Duodenal mucosa (tissue), 2 donors: ENCODE results near the gene MYOCD.
"Not testable (repeated sequence)": the region's sequence is repeated elsewhere in the genome, so short reads cannot be mapped to it uniquely, and the experiment has no call there.

ENCODE experiments used
- H3K27ac ChIP-seq: one replicate; pipeline ENCODE4 v1.7.0; 2013; ENCODE audit warnings: low read depth, low read length
- H3K27me3 ChIP-seq, 2 donors: one replicate each; pipeline ENCODE4 v1.7.0; 2013; ENCODE audit warnings: low read length in 2 of 2, control low read depth in 1 of 2; ENCODE audit not compliant: insufficient read depth in 2 of 2, control insufficient read depth in 1 of 2
- H3K36me3 ChIP-seq, 2 donors: one replicate each; pipeline ENCODE4 v1.7.0; 2013; ENCODE audit warnings: low read length in 2 of 2, control low read depth in 1 of 2; ENCODE audit not compliant: insufficient read depth in 2 of 2, control insufficient read depth in 1 of 2
- H3K4me1 ChIP-seq, 2 donors: one replicate each; pipeline ENCODE4 v1.7.0; 2013; ENCODE audit warnings: low read length in 2 of 2, control low read depth in 1 of 2; ENCODE audit not compliant: insufficient read depth in 2 of 2, control insufficient read depth in 1 of 2
- H3K4me3 ChIP-seq, 2 donors: one replicate each; pipeline ENCODE4 v1.7.0; 2013; ENCODE audit warnings: low read length in 2 of 2, low read depth in 1 of 2
- H3K9ac ChIP-seq, 2 donors: one replicate each; pipeline ENCODE4 v1.7.0; 2013; ENCODE audit warnings: low read length in 2 of 2, low read depth in 1 of 2
- H3K9me3 ChIP-seq, 2 donors: one replicate each; pipeline ENCODE4 v1.7.0; 2013; ENCODE audit warnings: low read length in 2 of 2, control low read depth in 1 of 2; ENCODE audit not compliant: control insufficient read depth in 1 of 2

Gene MYOCD

GRCh38 chr17:12627177-12627629, 38.5 kb upstream of the MYOCD start:
- H3K4me3 ChIP-seq, result no peak overlapping the region
- no peak overlapping the region for H3K27ac ChIP-seq
- no peaks in the 10 kb centered on the region for H3K27me3 ChIP-seq
- no peaks in the 10 kb centered on the region for H3K36me3 ChIP-seq
- H3K4me1 ChIP-seq, result no peaks in the 10 kb centered on the region
- no peak overlapping the region for H3K9ac ChIP-seq
- no peaks in the 10 kb centered on the region for H3K9me3 ChIP-seq

DNA sequence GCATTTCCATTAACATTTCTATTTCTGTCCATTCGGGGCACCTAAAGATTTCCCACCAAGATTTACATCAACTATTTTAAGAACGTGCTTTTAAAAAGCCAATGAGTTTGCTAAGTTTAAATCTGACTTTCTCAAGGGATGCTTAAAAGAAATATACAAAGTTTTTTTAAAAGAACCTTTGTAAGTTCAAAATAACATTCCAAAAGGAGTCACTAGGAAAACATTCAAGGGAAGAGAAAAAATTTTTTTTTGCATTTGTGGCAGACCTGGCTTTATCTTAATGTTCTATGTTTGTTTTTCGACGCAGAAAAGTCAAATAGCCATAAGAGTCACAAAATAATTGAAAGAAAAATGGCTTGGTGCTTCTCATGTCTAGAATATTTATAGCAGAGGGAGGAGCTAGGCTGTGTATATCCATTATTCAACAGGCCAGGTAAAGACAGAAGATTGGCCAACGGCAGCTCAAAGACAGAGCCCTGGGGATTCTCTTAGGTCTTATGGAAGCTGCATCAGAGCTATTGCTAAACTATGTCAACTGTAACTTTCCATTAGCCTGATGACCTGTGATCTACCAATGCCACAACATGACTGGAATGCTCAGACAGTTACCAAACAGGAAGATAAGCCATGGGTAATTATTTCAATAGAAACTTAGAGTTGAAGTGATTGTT, 37.8 kb upstream of the MYOCD start:
- Histone ChIP-seq H3K4me1 (no peaks in the 10 kb centered on the region), H3K4me3 (no peak overlapping the region), H3K9ac (no peak overlapping the region), H3K9me3 (no peaks in the 10 kb centered on the region), H3K27me3 (no peaks in the 10 kb centered on the region), H3K27ac (no peak overlapping the region), H3K36me3 (no peaks in the 10 kb centered on the region)

GRCh38 chr17:12631076-12631475, 34.6 kb upstream of the MYOCD start:
- H3K27ac ChIP-seq, result no peak overlapping the region

GRCh38 chr17:12632785-12633184, 32.9 kb upstream of the MYOCD start:
- Histone ChIP-seq H3K4me1 (no peaks in the 10 kb centered on the region), H3K9me3 (no peaks in the 10 kb centered on the region), H3K27ac (no peak overlapping the region), H3K36me3 (no peaks in the 10 kb centered on the region), H3K9ac (no peak overlapping the region), H3K4me3 (no peak overlapping the region), H3K27me3 (peaks cover 0 to 5% of the 10 kb centered on the region in 2 donors)

More at GRCh38 chr17:12631076-12631475, 34.6 kb upstream of the MYOCD start:
- no peaks in the 10 kb centered on the region for H3K4me1 ChIP-seq
- no peaks in the 10 kb centered on the region for H3K9me3 ChIP-seq
- peaks cover 0 to 5% of the 10 kb centered on the region in 2 donors for H3K27me3 ChIP-seq
- H3K36me3 ChIP-seq, result no peaks in the 10 kb centered on the region
- no peak overlapping the region for H3K9ac ChIP-seq
- no peak overlapping the region for H3K4me3 ChIP-seq

DNA sequence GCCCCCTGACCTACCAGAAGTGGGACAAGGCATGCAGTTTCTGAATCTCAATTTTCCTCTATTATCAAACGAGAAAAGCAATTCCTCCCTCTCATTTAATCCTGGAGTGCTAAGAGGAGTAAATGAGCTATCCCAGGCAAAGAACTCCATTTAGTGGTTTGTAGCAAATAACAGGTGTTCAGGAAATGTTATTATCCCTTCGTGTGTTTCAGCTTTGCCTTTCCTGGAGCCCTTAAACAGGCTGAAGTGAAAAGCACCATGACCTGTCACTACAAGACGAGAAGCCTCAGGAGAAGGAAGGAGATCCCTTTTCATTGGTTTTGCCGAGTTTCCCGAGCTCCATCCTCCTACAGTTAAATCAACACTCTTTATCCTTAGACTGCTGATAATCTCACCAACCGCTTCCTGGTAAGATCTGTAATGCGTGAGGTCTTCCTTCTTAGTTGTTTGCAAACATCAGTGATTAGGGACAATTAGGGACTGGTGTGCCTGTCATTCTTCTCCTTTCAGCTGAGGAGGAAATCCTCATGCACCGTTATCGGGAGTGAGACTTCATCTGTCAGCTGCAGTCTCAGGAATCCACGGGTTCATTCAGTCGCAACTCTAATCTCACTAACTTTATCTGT, 30.8 kb upstream of the MYOCD start:
- Histone ChIP-seq H3K9me3 (no peaks in the 10 kb centered on the region), H3K4me3 (no peak overlapping the region), H3K36me3 (no peaks in the 10 kb centered on the region), H3K9ac (no peak overlapping the region), H3K4me1 (no peaks in the 10 kb centered on the region), H3K27ac (no peak overlapping the region), H3K27me3 (peaks cover 0 to 5% of the 10 kb centered on the region in 2 donors)

DNA sequence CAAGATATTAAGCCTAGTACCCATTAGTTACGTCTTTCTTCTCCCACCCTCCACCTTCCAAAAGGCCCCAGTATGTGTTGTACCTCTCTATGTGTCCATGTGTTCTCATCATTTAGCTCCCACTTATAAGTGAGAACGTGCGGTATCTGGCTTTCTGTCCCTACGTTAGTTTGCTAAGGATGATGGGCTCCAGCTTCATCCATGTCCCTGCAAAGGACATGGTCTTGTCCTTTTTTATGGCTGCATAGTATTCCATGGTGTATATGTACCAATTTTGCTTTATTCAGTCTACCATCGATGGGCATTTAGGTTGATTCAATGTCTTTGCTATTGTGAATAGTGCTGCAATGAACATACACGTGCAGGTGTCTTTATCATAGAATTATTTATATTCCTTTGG, 29.7 kb upstream of the MYOCD start:
- H3K4me1 ChIP-seq, H3K9ac ChIP-seq, H3K27ac ChIP-seq: not testable (repeated sequence)

DNA sequence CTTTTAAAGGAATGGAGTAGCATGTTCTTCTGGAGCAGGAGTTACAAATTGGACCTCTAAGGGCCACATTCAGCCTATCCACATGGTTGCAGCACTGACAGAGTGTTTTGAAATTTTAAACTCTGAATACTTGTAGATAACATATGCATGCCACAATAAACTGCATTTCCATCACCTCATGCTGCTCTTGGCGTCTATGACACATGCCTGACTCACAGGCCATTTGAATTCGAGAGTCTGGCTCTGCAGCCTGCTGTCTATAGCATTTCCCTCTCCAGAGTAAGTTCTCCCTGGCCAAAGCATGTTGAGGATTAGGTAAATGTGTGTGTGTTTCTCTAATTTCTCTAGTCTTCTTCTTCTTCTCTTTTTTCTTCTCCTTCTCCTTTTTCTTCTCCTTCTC, 28.7 kb upstream of the MYOCD start:
- H3K27me3 ChIP-seq, result peaks cover 0 to 5% of the 10 kb centered on the region in 2 donors
- H3K4me3 ChIP-seq, result no peak overlapping the region
- H3K36me3 ChIP-seq, result no peaks in the 10 kb centered on the region
- no peak overlapping the region for H3K27ac ChIP-seq
- no peak overlapping the region for H3K9ac ChIP-seq
- no peaks in the 10 kb centered on the region for H3K4me1 ChIP-seq
- peaks cover 0 to 3% of the 10 kb centered on the region in 2 donors for H3K9me3 ChIP-seq

More for the DNA sequence above, 29.7 kb upstream of the MYOCD start:
- not testable (repeated sequence) for H3K36me3 ChIP-seq, H3K9me3 ChIP-seq, H3K27me3 ChIP-seq, H3K4me3 ChIP-seq

DNA sequence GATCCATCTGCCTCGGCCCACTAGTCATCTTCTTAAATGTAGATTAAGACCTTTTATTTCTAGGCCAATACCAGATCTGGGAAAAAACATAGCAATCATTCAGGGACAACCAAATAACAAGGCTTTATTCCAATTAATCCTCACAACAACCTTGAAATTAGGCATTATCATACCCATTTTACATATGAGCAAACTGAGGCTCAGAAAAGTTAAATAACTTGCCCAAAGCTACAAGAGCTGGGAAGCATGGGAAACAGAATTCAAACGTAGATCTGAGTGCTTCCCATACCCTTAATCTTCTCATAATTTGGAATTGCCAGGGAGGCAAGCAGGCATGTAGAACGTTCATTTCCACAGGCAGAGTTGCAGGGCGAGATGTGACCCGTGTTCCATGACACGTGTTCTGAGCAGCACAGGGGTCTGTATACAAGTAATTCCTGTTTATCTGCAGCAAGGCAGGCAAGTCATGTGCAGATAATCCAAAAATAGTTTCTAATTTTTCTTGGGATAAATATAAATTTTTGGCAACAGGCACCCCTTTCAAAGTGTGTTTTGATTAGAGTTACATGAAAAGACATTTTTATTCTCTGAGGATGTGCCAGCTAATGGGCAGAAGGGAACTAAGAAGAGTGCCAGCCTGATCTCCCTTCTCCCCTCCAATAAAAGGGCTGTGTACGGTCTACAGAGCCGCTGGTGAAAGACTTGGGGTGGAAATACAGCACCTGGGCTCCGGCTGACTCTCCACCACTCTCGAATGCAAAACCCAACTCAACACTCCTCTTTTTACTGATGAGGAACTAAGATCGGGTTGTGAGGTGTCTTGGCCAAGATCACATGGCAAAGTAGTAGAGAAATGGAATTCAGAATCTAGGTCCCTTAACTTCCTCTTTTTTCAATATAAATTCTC, 27.7 kb upstream of the MYOCD start:
- no peaks in the 10 kb centered on the region for H3K4me1 ChIP-seq
- no peak overlapping the region for H3K27ac ChIP-seq
- peaks cover 0 to 5% of the 10 kb centered on the region in 2 donors for H3K27me3 ChIP-seq
- no peak overlapping the region for H3K4me3 ChIP-seq
- H3K36me3 ChIP-seq, result no peaks in the 10 kb centered on the region
- H3K9me3 ChIP-seq, result peaks cover 0 to 3% of the 10 kb centered on the region in 2 donors
- no peak overlapping the region for H3K9ac ChIP-seq

GRCh38 chr17:12640364-12640763, 25.3 kb upstream of the MYOCD start:
- Histone ChIP-seq H3K9ac (no peak overlapping the region), H3K4me3 (no peak overlapping the region), H3K27me3 (peaks cover 0 to 2% of the 10 kb centered on the region in 2 donors), H3K4me1 (no peaks in the 10 kb centered on the region), H3K27ac (no peak overlapping the region), H3K36me3 (no peaks in the 10 kb centered on the region), H3K9me3 (peaks cover 0 to 3% of the 10 kb centered on the region in 2 donors)

- H3K36me3 ChIP-seq, result no peaks in the 10 kb centered on the region
- H3K4me1 ChIP-seq, result no peaks in the 10 kb centered on the region
- no peak overlapping the region for H3K27ac ChIP-seq
- peaks cover 0 to 3% of the 10 kb centered on the region in 2 donors for H3K9me3 ChIP-seq
- no peaks in the 10 kb centered on the region for H3K27me3 ChIP-seq
- H3K4me3 ChIP-seq, result no peak overlapping the region
- H3K9ac ChIP-seq, result no peak overlapping the region
Observed at GRCh38 chr17:12641084-12641483, 24.6 kb upstream of the MYOCD start.
